Sigmoid colon (tissue), 4 donors: ENCODE results near the gene DOK6.

Source experiments
- CTCF ChIP-seq, 4 experiments: fragments of 450-650 bp in 3 of 4; fragments of 200-600 bp in 1 of 4; IDR thresholded peaks; one replicate each; pipeline ENCODE4 v1.5.1; 2016 to 2019; ENCODE audit warnings: antibody characterized with exemption in 4 of 4, mild to moderate bottlenecking in 3 of 4, moderate library complexity in 2 of 4
- EP300 ChIP-seq, 4 donors: sonication (generic); formaldehyde crosslinking; IDR thresholded peaks; one replicate each; pipeline ENCODE4 v1.6.1; 2017; ENCODE audit warnings: antibody characterized with exemption in 4 of 4
- POLR2A ChIP-seq, 2 donors: fragments of 450-650 bp; IDR thresholded peaks; one replicate each; pipeline ENCODE4 v1.6.1; 2016; ENCODE audit warnings: antibody characterized with exemption in 2 of 2, mild to moderate bottlenecking in 2 of 2, moderate library complexity in 2 of 2

- no peak for TF ChIP-seq CTCF (IDR thresholded peaks at IDR 0.05)
- no peak for TF ChIP-seq EP300 (IDR thresholded peaks at IDR 0.05)
- TF ChIP-seq POLR2A (IDR thresholded peaks at IDR 0.05), result no peak
These were observed 711 bp downstream of the DOK6 start for GRCh38 chr18:69401226-69401971.
